Measurements from ENCODE around the gene SMCP.

Gene SMCP

GRCh38 chr1:152888126-152888525 is 10.0 kb downstream of the SMCP start:
- DNase-seq, result no peak

GRCh38 chr1:152899027-152899426 is 20.9 kb downstream of the SMCP start:
- no peak for DNase-seq

- no peak for DNase-seq
These were observed 21.8 kb downstream of the SMCP start for GRCh38 chr1:152899883-152900282.

- DNase-seq, result no peak
These were observed 23.5 kb downstream of the SMCP start for GRCh38 chr1:152901631-152902030.

- no peak for DNase-seq
These were observed 24.5 kb downstream of the SMCP start for GRCh38 chr1:152902636-152903035.

- DNase-seq, result no peak
These were observed 26.7 kb downstream of the SMCP start for GRCh38 chr1:152904688-152905440.

- DNase-seq, result peak; percentile 64
These were observed 28.0 kb downstream of the SMCP start for GRCh38 chr1:152906023-152906565.

GRCh38 chr1:152907686-152908601 is 29.8 kb downstream of the SMCP start, which contains the start of gene IVL:
IVL (plus strand) TSS chr1:152908546; CDS start chr1:152909798, 1,252 bp downstream.
- no peak for DNase-seq

GRCh38 chr1:152909206-152909605 is 31.1 kb downstream of the SMCP start:
- no peak for DNase-seq

GRCh38 chr1:152912471-152912870 is 34.3 kb downstream of the SMCP start:
- no peak for DNase-seq

- no peak for DNase-seq
These were observed 34.8 kb downstream of the SMCP start for GRCh38 chr1:152912900-152913299.

GRCh38 chr1:152917794-152918193 is 39.7 kb downstream of the SMCP start:
- no peak for DNase-seq

- no peak for DNase-seq
These were observed 40.9 kb downstream of the SMCP start for GRCh38 chr1:152919071-152919470.

- no peak for DNase-seq
These were observed 46.1 kb downstream of the SMCP start for GRCh38 chr1:152924191-152924590.

- no peak for DNase-seq
These were observed 48.0 kb downstream of the SMCP start for GRCh38 chr1:152926091-152926490.

GRCh38 chr1:152928671-152929070 is 50.5 kb downstream of the SMCP start:
- DNase-seq, result no peak

- DNase-seq, result no peak
These were observed 54.2 kb downstream of the SMCP start for GRCh38 chr1:152932170-152932811.

GRCh38 chr1:152933196-152933595 is 55.1 kb downstream of the SMCP start:
- peak; percentile 27 for DNase-seq
